ENCODE data around the gene CDH22.

Gene CDH22, protein sequence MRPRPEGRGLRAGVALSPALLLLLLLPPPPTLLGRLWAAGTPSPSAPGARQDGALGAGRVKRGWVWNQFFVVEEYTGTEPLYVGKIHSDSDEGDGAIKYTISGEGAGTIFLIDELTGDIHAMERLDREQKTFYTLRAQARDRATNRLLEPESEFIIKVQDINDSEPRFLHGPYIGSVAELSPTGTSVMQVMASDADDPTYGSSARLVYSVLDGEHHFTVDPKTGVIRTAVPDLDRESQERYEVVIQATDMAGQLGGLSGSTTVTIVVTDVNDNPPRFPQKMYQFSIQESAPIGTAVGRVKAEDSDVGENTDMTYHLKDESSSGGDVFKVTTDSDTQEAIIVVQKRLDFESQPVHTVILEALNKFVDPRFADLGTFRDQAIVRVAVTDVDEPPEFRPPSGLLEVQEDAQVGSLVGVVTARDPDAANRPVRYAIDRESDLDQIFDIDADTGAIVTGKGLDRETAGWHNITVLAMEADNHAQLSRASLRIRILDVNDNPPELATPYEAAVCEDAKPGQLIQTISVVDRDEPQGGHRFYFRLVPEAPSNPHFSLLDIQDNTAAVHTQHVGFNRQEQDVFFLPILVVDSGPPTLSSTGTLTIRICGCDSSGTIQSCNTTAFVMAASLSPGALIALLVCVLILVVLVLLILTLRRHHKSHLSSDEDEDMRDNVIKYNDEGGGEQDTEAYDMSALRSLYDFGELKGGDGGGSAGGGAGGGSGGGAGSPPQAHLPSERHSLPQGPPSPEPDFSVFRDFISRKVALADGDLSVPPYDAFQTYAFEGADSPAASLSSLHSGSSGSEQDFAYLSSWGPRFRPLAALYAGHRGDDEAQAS
- 0 reads per million in 3 experiments for total RNA-seq

DNA sequence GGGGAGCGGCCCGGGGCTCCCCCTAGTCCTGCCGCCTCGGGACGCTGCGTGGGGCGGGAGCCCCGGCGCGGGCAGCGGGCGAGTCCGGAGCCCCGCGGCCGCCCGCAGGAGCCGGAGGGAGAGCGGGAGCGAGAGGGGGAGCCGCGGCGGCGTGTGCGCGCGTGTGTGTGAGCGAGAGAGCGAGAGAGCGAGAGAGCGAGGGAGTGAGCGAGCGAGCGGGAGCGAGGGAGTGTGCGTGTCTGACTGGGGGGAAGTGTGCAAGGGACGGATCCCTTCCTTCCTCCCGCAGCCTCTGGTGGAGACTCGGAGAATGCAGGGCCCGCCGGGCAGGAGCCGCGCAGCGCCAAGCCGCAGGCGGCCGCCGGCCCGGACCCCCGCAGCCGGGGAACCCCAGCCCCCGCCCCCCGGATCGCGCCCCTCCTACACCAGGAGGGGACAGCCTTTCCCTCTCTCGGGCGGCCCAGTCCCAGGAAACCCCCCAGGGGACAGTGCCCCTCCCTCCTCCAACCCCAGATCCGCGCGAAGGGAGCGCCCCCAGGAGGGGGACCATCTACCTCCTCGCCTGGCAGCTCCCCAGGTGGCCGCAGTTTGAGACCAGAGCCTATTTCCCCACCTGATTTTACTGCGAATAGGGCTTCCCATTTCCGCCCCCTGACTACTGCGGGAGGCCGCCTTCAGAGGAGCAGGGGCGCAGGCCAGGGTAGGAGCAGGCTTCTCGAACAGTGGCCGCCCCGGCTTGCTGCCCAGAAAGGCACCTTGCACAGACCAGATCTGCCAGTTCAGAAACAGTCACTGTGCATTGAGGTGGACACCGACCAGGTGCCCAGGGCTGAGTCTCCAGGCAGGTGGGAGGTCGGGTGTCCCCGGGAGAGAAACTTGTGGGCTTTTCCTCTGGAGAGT is at the start of gene CDH22:
Gene CDH22, minus strand, starts transcription at position 241 of the 900 bp plus-strand sequence. CDS start 57,204 bp downstream, outside the sequence.
- DNase-seq = peak; percentile 16

DNA sequence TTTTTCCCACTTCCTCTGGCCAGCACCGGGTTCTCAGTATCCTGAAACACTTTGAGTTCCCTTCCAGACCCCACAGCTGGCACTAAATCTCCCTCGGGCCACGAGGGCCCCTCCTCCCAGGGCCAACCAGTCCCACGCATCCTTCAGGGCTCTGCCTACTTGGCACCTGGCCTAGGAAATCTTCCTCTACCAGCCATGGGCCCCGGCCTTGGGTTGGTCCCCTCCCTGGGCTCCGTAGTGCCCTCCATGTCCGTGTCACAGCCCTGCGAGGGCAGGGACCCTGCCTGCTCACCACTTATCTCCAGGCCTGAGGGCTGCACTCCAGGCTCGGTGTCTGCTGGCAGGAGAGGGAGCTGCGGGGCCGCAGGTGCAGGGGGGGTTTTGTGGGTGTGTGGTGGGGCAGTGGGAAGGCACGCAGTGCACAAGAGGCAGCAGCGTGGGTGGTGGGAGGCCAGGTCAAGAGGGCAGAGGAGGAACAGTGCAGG is 48.8 kb upstream of the CDH22 start:
- DNase-seq = no peak

DNA sequence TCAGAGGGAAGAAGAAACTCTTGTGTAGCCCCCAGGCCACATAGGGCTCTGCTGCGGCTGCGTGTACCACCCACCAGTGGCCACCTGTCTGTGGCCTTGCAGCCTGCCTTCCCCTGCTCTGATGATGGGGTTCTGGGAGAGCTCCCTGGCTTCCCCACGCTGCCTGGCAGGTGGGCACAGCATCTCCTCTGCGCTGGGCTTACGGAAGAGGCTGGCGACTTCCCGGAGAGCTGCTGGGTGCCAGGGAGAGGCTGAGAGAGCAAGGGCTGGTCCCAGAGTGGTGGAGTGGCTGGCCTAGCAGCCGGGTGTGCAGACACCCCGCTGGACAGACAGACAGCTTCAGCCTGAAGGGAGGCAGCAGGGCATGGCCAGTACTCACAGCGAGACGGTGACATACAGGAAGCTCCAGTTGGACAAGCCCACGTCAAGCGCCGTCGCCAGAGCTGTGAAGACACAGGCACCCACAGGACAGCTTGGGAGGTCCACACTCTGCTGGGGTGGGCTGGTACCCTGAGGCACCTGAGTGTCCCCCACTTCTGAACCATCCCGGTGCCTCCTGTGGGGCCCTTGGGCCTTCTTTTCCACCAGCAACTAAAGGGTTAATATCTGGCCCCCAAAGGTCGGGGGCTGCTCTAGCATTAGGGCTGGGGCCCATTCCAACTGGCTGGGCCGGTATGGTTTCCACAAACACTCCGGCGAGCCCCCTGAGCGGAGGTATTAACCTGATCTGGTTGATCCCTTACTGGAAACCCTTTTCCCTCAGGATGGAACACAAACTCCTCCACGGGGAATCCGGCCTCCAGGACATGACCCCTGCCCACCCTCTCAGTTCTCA is 48.1 kb upstream of the CDH22 start:
- DNase-seq = no peak

DNA sequence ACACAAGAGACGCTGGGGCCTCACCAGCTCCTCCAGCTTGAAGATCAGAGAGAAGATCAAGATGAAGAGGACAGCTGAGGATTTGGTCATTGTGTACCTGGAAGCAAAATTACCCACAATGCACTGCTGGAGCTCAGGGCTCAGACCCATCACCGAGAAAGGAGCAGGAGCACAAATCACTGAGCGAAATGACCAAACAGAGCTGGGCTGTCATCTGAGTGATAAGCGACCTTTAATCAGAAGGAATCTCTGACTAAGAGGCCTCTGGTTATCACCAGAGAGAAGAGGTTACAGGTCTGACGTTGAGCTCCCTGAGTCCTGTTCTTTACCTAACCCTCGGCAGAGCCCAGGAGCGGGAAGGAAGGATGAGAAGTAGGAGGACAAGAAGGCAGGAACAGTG is 47.5 kb upstream of the CDH22 start:
- no peak for DNase-seq

DNA sequence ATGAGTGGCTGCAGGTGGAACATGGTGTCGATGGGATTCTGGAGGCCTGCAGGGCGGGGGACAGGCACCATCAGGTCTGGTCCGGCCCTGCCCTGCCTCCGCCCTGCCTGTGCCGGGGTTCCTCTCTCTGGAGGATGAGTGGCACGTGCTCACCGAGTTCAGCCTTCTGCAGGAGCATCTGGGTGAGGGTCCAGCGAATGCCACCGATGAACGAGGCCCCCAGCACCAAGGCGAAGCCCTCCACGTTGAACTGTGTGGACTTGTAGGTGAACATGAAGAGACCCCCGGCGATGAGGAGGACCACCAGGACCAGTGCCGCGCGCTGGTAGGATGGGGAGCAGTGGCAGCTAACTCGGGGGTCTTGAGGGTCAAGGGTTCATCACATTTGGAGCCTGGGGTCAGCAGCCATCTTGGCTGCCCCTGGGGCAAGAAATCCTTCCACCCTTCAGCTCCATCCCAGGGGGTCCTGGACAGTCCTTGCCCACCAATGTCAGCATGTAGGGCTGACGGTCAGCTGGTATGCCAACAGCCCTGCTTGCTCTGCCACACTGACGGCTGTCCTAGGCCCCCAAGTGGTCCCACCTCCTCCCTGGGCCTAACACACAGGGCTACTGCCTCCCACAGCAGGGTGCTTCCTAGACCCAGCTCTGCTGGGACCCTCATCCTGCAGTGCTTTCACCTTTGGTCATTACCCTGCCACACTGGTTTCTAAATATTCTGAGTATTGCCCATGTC is 46.8 kb upstream of the CDH22 start:
- no peak for DNase-seq

DNA sequence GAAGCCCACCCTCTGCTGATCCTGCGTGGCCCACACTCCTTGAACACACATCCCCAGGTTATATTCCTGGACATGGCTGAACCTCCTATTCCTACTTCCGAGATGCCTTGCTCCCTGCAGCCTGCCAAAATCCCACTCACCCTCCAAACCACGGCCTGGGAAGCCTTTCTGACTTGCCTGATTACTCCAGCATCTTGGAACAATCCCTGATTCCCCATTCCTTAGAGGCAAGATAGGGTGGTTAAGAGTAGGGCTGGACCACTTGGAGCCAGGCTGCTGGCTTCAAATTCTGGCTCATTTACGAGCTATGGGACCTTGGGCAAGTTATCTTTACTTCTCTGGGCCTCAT is 45.9 kb upstream of the CDH22 start:
- no peak for DNase-seq

DNA sequence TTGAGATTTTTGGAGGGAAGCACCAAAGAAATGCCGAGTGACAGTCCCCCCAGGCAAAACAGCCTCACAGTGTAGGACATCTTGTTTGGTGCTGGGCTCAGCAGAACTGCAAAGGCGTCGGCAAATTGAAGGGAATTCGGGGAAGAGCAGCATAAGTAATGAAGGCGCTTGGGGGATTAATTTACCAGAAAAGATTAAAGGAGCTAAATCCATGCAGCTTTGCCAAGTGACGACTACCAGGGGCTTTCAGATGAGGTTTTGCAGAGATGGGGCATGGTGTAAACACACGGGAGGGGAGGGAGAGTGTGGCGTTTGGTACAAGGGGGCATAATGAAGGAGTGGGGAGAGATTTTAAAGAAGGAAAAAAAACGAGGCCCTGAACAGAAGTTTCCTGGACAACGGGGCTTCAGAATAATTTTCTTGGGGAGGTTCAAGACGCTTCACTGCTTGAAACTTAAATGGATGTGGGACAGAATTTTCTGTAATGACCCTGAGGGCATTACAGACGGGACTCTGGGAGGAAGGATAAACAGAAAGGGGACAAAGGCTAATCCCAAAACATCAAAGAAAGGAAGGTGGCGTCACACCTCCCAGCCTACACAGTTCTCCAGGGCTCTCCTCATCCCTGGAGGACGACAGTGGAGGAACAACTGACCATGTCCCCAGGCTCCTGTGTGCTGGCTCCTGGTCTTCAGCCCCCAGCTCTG is 45.4 kb upstream of the CDH22 start:
- DNase-seq = no peak

DNA sequence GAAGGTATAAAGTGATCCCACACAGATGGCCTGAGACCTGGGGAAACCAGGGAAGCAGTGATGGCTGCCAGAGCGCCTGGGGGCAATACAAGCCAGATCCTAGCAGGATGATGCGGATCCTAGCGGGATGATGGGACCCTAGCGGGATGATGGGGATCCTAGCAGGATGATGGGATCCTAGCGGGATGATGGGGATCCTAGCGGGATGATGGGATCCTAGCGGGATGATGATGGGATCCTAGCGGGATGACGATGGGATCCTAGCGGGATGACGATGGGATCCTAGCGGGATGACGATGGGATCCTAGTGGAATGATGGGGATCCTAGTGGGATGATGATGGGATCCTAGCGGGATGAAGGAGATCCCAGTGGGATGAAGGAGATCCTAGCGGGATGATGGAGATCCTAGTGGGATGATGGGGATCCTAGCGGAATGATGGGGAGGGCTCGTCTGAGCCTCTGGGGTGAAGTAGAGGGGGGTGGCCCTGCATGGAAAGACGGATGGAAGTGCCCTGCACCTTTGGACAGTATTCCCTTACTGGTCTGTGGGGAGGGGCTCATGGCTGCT is 44.2 kb upstream of the CDH22 start:
- DNase-seq = no peak

DNA sequence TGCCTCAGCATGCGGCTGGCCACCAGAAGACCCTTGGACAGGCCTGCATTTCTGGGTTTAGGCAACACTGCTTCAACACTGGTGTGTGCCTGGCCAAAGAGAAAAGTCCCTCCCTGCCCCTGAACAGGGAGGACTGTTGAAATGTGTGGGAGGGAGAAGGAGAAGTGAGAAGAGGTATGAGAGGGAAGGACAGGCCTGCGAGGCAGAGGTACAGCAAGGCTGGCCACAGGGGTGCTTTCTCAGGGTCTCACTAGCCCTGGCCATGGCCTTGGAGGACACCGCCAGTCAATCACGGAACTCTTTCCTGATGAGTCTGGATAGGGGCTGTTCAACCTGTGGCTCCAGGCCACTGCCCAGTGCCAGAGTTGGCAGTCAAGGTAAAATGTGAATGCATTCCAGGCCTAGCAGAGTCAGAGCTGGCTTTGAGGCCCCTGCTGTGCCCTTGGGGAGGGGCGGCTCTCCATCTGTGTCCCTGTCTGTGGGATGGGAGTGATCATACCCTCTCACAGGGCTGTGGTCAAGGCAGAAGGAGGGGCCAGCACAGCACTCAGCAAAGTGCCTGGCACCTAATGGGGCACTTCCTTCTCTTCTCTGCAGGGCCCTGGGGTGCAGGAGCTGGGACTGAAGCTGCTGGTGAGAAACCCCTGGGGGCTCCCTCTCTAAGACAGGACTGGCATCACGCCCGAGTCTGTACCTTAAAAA is 43.2 kb upstream of the CDH22 start:
- DNase-seq = no peak

DNA sequence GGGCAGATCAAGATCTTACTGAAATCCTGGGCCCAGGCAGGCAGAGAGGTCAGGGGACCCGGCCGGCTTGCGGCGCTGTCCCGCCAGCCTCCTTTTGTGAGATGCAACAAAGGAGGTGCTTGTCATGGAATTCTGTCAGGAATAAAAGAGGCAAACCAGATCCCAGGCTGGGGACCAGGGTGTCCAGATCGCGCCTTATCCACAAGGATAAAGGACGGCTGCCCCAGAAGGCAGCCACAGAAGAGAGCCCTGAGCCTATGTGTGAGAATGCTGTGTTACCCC is 42.6 kb upstream of the CDH22 start:
- DNase-seq = no peak

DNA sequence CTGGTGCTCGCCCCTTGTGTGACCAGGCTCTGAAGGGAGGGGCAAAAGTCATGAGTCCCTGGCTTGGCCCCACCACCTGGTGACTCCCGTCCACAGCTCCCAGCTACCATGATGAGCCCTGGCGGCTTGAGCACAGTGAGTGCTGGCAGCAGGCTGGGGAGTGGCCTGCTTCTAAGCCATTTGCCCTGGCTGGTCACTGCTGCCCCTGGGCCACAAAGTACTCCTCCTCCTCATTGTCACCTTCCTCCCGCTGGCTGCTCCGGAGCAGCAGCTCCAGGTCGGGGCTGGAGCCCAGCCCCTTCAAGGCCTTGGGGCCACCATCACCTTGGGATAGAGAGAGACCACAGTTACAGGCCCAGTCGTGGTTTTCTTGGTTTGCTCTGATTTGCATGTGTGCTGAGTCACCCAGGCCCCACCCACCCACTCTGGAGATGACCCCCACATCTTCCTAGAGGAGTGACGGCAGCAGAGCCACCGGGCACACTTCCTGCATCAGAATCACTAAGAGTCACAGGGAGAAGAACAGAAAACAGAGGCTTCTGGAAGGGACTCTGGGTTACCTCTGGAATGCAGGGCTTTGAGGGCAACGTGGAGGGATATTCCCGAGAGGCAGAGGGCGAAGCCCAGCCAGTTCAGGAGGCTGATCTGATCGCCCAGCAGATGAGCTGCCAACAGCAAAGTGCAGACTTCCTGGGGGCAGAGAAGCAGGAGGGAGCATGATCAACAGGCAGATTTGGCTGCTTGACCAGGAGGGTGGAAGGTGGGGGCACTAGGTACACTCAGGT is 42.1 kb upstream of the CDH22 start:
- DNase-seq = no peak

DNA sequence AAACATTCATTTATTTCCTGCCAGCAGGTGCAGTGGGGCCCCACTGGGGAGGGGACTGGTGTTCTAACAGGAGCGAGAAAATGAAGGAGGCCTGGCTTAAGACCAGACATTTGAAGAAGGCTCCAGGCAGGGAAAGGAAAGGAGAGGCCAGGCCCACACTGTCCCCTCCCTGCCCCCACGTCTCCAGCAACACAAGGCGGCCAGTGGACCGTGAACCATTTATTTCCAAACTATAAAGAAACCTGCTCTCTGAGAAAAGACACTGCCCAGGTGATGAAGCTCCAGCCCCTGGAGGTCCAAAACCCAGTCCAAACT is 41.4 kb upstream of the CDH22 start:
- no peak for DNase-seq

DNA sequence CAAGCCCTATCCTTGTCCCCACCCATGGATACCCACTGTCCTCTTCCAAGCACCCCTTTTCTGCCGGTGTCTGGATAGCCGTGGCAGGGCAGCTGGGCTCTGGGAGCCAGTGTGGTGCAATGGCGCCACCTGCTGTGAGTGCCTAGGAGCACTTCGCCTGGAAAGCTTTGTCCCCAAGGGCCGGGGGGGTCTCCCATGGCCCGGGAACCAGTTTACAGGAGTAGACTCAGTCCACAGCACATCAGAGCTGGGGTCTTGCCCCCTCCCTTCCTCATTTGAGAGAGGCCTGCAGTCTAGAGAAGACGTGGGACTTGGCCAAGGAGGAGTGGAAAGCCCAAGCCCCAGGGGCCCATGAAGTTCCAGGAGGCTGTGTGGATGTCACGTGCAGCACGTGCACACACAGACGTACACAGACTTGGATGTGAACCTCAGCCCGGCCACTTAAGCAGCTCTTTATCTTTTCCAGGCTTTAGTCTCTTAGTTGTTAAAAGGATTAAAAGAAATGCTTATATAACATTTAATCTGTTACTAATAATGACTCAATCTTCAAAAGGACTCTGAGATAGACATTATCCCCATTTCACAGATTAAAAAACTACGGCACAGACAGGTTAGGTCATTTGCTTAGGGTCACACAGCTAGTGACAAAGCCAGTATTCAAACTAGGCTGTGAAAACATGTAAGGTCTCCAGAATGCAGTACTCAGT is 40.9 kb upstream of the CDH22 start:
- peak; percentile 28 for DNase-seq

DNA sequence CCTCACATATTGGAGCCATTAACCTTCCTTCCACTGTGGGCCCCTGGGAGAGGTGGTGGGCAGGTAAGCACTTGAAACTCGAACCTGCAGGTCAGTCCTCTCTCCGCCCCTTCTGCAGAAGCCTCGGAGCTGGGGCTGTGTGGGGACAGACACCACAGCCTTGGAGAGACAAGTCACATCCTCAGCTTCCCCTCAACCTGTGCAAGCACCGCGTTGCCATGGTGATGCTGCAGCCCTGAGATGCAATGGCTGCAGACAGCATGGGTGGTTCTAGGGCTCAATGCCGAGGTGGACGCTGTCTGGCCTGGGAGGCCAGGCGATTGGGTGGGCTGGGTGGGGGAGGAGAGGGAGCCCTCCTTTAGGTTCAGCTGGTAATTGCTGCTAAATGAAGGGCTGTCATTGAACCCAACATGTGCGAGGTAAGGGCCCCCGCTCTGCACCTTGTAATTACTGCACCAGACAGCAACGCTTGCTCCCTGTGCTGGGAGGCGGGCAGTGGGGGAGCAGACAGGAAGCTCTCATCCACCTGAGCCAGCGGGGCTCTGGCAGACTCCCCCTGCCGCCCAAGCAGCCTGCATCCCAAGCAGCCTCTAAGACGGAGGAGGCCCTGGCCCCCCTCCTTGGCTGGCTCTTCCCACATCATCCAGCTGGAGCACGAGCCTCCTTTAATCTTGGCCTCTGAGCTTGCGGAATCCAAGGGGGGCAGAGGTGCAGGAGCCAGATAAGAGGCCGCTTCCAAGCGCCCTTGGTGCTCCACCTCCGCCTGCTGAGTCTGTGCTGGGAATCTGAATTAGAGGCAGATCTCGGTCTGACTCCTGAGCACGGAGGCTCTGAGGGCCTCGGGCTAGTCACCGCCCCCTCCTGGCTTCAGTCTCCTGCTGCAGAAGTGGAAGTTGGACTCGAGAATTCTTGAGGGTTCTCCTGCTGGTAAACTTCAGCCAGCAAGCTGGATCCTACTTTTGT is 39.8 kb upstream of the CDH22 start:
- no peak for DNase-seq

DNA sequence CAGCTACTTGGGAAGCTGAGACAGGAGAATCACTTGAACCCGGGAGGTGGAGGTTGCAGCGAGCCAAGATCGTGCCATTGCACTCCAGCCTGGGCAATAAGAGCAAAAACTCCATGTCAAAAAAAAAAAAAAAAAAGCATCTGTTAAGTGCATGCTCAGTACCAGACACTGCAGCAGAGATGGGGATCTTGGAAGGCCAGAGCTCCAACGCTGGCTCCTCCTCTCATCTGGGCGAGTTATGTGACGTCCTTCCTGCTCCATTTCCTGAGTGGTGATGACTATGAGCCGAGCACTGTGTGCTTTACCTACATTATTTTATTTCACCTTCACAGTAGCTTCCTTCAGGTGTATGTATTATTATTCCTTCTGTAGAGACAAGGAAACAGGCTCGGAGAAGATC is 38.5 kb upstream of the CDH22 start:
- DNase-seq = no peak

DNA sequence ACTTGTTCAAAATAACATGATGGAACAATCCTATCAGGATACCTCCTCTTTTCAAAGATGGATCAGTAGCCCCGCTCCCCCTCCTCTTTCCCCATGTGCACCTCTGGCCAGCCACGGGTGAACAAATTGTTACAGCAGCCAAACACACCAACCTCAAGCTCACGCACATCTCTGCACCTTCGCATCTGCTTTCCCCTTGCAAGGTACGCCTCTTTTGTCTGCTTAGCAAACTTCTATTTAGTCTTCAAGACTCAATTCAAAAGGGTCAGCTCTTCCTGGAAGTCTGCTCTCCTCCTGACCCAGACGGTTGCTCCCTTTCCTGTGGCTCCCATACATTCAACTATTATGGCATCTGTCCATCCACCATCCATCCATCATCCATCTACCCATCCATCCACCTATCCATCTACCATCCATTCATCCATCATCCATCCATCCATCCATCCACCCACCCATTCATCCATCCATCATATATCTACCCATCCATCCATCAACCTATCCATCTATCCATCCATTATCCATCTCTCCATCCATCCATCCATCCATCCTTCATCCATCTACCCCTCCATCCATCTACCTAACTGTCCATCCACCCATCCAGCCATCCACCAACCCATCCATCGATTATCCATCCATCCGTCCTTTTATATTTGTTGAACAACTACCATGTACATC is 36.3 kb upstream of the CDH22 start:
- no peak for DNase-seq

DNA sequence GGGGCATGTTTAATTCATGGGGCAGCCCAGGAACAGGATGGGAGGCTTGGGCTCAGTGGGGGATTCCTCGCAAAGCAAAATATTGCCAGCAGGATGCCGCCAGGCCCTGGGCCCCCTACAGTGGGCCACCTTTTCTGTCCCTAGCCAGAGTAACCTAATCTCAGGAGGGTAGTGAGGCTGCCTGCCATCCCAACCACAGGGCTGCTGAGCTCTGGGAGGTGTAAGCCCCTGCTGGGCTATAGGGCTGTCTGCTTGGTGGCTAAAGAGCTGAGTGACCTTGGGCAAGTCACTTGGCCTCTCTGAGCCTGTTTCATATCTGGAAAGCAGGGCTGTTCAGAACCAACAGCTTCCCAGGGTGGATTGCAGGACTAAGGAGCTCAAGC is 35.7 kb upstream of the CDH22 start:
- DNase-seq = no peak
